Neural cell (in vitro differentiated cells): ENCODE data around the gene HOXC12. TPM values are rescaled to one million over a fixed set of nuclear protein-coding genes. Genes with fewer than 3 reads are reported as not detected.

Experiments
- H2AFZ ChIP-seq: fragments of 200-600, 300-800 bp; sonication (generic), shearing (Covaris generic); 2 replicates; pipeline ENCODE4 v1.6.0; 2014; ENCODE audit warnings: low read depth, mild to moderate bottlenecking, antibody characterized with exemption, low read length, moderate library complexity
- H3F3A ChIP-seq: fragments of 200-600 bp; shearing (Covaris generic); 2 replicates; pipeline ENCODE4 v1.6.1; 2016; ENCODE audit warnings: mild to moderate bottlenecking, moderate library complexity, mixed read lengths, antibody characterized with exemption, low read length; ENCODE audit not compliant: insufficient read depth, poor library complexity, severe bottlenecking
- H3K27ac ChIP-seq: fragments of 200-600, 300-800 bp; sonication (generic), shearing (Covaris generic); 2 replicates; pipeline ENCODE4 v1.5.1; 2014; ENCODE audit warnings: mild to moderate bottlenecking, low read length, moderate library complexity
- H3K27me3 ChIP-seq: fragments of 300-800, 200-600 bp; sonication (generic), shearing (Covaris generic); 2 replicates; pipeline ENCODE4 v1.6.0; 2014; ENCODE audit warnings: mild to moderate bottlenecking, low read depth, low read length, moderate library complexity; ENCODE audit not compliant: insufficient read depth
- H3K36me3 ChIP-seq: fragments of 300-800, 200-600 bp; sonication (generic), shearing (Covaris generic); 2 replicates; pipeline ENCODE4 v1.5.1; 2014; ENCODE audit warnings: mild to moderate bottlenecking, antibody characterized with exemption, low read length, moderate library complexity; ENCODE audit not compliant: insufficient read depth
- H3K4me2 ChIP-seq: fragments of 300-800, 200-600 bp; sonication (generic), shearing (Covaris generic); 2 replicates; pipeline ENCODE4 v1.6.0; 2014; ENCODE audit warnings: mild to moderate bottlenecking, low read length
- H3K4me3 ChIP-seq: fragments of 300-800, 200-600 bp; sonication (generic), shearing (Covaris generic); 2 replicates; pipeline ENCODE4 v1.5.1; 2014; ENCODE audit warnings: mild to moderate bottlenecking, low read length, moderate library complexity
- H3K79me2 ChIP-seq: fragments of 200-600 bp; shearing (Covaris generic); replicated peaks from 2 replicates; pipeline ENCODE4 v1.6.0; 2014; ENCODE audit warnings: mild to moderate bottlenecking, low read length, moderate library complexity; ENCODE audit not compliant: insufficient read depth
- H3K9ac ChIP-seq: fragments of 300-800, 200-600 bp; sonication (generic), shearing (Covaris generic); 2 replicates; pipeline ENCODE4 v1.6.1; 2016; ENCODE audit warnings: mild to moderate bottlenecking, low read length, mixed read lengths
- H3K9me2 ChIP-seq: fragments of 200-600 bp; shearing (Covaris generic); 2 replicates; pipeline ENCODE4 v1.6.1; 2016; ENCODE audit warnings: mild to moderate bottlenecking, low read length, mixed read lengths; ENCODE audit not compliant: insufficient read depth
- H3K9me3 ChIP-seq: fragments of 200-600, 300-800 bp; sonication (generic), shearing (Covaris generic); 2 replicates; pipeline ENCODE4 v1.6.1; 2016; ENCODE audit warnings: mild to moderate bottlenecking, mixed run types, low read length, moderate library complexity, mixed read lengths
- H4K20me1 ChIP-seq: fragments of 200-600 bp; shearing (Covaris generic); 2 replicates; pipeline ENCODE4 v1.6.1; 2016; ENCODE audit warnings: mild to moderate bottlenecking, mixed run types; ENCODE audit not compliant: insufficient read depth
- EP300 ChIP-seq: fragments of 450-650 bp; conservative IDR thresholded peaks from 2 replicates; pipeline ENCODE4 v1.6.1; 2014; ENCODE audit warnings: antibody characterized with exemption, mild to moderate bottlenecking, moderate library complexity; ENCODE audit not compliant: poor library complexity, severe bottlenecking
- EZH2 ChIP-seq: fragments of 200-600, 300-800 bp; shearing (Covaris generic), sonication (generic); IDR thresholded peaks from 2 replicates; pipeline ENCODE4 v1.6.1; 2014; ENCODE audit warnings: antibody characterized with exemption, low read length, borderline replicate concordance, mild to moderate bottlenecking; ENCODE audit not compliant: insufficient read depth, poor library complexity, severe bottlenecking
- MXI1 ChIP-seq: fragments of 450-650 bp; conservative IDR thresholded peaks from 2 replicates; pipeline ENCODE4 v1.6.1; 2014; ENCODE audit warnings: antibody characterized with exemption, mild to moderate bottlenecking; ENCODE audit not compliant: poor library complexity, severe bottlenecking
- POLR2AphosphoS5 ChIP-seq: IDR thresholded peaks from 2 replicates; pipeline ENCODE4 v1.6.1; 2012
- RAD21 ChIP-seq: fragments of 450-650 bp; conservative IDR thresholded peaks from 2 replicates; pipeline ENCODE4 v1.6.1; 2014; ENCODE audit warnings: antibody characterized with exemption, mild to moderate bottlenecking, moderate library complexity
- SMC3 ChIP-seq: fragments of 450-650 bp; conservative IDR thresholded peaks from 2 replicates; pipeline ENCODE4 v1.6.1; 2014; ENCODE audit warnings: antibody characterized with exemption, mild to moderate bottlenecking, moderate library complexity; ENCODE audit not compliant: poor library complexity
- TAF1 ChIP-seq: IDR thresholded peaks from 2 replicates; pipeline ENCODE4 v1.6.1; 2012; ENCODE audit warnings: low read depth
- polyA plus RNA-seq: library from polyadenylated mRNA; depleted of rRNA; stranded (reverse); fragments of >200 nt; gene quantifications from 2 replicates; pipeline ENCODE4 v1.2.3, GENCODE V29; 2014
- TF ChIP-seq, protein P1 (sequence below): IDR thresholded peaks from 2 replicates; pipeline ENCODE4 v1.6.1; 2012; ENCODE audit warnings: borderline replicate concordance
- TF ChIP-seq, protein P2 (sequence below): fragments of 450-650 bp; IDR thresholded peaks from 2 replicates; pipeline ENCODE4 v1.5.1; 2014; ENCODE audit warnings: antibody characterized with exemption, mild to moderate bottlenecking, moderate library complexity; ENCODE audit not compliant: poor library complexity, severe bottlenecking

HOXC12 gene
- polyA plus RNA-seq, 1 donor from 2014 or later = not detected

DNA sequence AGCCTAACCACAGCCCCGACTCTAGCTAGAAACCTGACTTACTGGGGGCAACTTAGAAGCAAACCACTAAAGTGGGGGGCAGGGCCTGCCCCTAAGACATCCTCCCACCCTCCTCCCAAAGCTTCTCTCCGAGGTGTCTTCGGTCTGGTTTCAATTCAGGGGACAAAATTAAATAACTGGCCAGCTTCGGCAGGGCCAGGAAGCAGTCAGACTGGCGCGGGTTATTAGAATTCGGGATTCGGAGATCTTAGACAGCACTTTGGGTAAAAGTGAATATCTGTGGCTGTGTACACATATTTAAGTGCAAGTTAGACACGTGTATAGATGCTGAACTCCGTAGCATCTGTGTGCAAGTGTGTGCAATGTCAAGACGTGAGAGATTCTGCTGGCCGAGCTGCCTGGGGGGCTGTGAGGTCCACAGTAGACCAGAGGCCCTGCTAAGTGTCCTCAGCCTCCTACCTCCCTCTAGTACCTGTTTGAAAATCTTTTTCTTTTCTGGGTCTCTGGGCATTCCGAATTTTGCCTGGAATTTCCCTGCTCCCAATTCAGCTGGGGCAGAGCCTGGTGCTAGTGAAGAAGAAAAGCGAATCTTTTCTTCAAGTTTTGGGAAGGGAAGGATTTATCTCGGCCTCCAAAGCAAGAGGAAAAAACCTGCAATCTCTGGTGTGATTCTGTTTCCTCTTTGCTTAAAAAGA is 26.2 kb downstream of the HOXC12 start:
- Histone ChIP-seq H4K20me1 (no peaks in the 10 kb centered on the region), H2AFZ (no peak overlapping the region), H3K36me3 (no peaks in the 10 kb centered on the region), H3K4me3 (no peak overlapping the region), H3K4me2 (no peak overlapping the region), H3K27me3 (peaks cover 99% of the 10 kb centered on the region), H3K9me3 (no peaks in the 10 kb centered on the region), H3K9me2 (no peaks in the 10 kb centered on the region), H3K27ac (no peak overlapping the region), H3K79me2 (no peaks in the 10 kb centered on the region), H3K9ac (no peak overlapping the region), H3F3A (no peaks in the 10 kb centered on the region)
- TF ChIP-seq TAF1 = no peak
- no peak for TF ChIP-seq RAD21
- no peak for TF ChIP-seq EP300
- TF ChIP-seq POLR2AphosphoS5 = no peak
- no peak for TF ChIP-seq EZH2
- TF ChIP-seq, protein P1, sequence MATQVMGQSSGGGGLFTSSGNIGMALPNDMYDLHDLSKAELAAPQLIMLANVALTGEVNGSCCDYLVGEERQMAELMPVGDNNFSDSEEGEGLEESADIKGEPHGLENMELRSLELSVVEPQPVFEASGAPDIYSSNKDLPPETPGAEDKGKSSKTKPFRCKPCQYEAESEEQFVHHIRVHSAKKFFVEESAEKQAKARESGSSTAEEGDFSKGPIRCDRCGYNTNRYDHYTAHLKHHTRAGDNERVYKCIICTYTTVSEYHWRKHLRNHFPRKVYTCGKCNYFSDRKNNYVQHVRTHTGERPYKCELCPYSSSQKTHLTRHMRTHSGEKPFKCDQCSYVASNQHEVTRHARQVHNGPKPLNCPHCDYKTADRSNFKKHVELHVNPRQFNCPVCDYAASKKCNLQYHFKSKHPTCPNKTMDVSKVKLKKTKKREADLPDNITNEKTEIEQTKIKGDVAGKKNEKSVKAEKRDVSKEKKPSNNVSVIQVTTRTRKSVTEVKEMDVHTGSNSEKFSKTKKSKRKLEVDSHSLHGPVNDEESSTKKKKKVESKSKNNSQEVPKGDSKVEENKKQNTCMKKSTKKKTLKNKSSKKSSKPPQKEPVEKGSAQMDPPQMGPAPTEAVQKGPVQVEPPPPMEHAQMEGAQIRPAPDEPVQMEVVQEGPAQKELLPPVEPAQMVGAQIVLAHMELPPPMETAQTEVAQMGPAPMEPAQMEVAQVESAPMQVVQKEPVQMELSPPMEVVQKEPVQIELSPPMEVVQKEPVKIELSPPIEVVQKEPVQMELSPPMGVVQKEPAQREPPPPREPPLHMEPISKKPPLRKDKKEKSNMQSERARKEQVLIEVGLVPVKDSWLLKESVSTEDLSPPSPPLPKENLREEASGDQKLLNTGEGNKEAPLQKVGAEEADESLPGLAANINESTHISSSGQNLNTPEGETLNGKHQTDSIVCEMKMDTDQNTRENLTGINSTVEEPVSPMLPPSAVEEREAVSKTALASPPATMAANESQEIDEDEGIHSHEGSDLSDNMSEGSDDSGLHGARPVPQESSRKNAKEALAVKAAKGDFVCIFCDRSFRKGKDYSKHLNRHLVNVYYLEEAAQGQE = no peak
- TF ChIP-seq, protein P2, sequence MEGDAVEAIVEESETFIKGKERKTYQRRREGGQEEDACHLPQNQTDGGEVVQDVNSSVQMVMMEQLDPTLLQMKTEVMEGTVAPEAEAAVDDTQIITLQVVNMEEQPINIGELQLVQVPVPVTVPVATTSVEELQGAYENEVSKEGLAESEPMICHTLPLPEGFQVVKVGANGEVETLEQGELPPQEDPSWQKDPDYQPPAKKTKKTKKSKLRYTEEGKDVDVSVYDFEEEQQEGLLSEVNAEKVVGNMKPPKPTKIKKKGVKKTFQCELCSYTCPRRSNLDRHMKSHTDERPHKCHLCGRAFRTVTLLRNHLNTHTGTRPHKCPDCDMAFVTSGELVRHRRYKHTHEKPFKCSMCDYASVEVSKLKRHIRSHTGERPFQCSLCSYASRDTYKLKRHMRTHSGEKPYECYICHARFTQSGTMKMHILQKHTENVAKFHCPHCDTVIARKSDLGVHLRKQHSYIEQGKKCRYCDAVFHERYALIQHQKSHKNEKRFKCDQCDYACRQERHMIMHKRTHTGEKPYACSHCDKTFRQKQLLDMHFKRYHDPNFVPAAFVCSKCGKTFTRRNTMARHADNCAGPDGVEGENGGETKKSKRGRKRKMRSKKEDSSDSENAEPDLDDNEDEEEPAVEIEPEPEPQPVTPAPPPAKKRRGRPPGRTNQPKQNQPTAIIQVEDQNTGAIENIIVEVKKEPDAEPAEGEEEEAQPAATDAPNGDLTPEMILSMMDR = no peak
- no peak for TF ChIP-seq SMC3
- no peak for TF ChIP-seq MXI1

DNA sequence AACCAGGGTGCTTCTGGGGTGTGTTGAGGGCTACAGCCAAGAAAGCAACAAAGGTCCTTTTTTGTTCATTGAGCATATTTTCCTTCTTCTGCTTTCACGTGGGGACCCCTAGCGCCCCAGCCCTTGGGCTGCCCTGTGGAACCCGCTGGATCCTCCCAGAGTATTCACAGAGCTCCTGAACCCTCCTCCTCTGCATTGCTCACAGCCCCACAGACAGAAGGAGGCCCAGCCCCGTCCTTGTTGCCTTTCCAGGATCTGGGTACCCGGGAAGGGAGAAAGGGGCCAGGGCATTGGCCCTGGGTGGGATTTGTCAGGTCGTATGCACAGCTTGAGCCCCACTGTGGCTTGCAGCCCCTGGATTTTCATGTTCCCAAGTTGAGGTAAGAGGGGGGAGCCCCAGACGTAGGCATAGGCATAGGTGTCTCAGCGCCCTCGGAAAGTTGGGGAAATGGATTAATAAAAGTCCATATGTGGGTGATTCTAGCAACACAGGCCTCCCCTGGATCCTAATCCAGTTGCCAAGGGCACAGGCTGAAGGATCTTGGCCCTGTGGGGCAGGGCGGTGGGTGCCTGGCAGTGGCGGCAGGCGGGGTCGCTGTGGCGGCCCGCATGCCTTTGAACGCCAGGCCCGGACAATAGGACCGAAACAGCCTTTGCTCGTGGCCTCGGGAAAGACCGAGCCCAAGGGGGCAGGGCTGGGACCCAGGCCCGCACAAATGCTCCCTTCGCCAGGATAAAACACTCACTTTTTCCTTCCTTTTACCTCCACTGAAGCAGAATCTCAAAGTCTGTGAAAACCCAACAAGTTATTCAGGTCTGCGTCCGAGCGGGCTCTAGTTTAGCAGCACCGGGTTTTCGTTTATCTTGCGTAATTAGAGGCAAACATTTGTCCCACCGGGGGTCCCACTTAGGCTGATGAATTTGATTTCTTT is 27.2 kb downstream of the HOXC12 start:
- H4K20me1 ChIP-seq = no peaks in the 10 kb centered on the region
- H3K27ac ChIP-seq = no peak overlapping the region
- H3K79me2 ChIP-seq = no peaks in the 10 kb centered on the region
- no peaks in the 10 kb centered on the region for H3K36me3 ChIP-seq
- H3K4me3 ChIP-seq = no peak overlapping the region
- H3K9ac ChIP-seq = no peak overlapping the region
- H3K4me2 ChIP-seq = no peak overlapping the region
- H3K27me3 ChIP-seq = peaks cover 99% of the 10 kb centered on the region
- no peaks in the 10 kb centered on the region for H3K9me3 ChIP-seq
- H3F3A ChIP-seq = no peaks in the 10 kb centered on the region
- H2AFZ ChIP-seq = no peak overlapping the region
- H3K9me2 ChIP-seq = no peaks in the 10 kb centered on the region
- TF ChIP-seq, protein P2 = no peak
- TF ChIP-seq RAD21 = no peak
- no peak for TF ChIP-seq POLR2AphosphoS5
- TF ChIP-seq SMC3 = no peak
- TF ChIP-seq EZH2 = no peak
- no peak for TF ChIP-seq TAF1
- TF ChIP-seq MXI1 = no peak
- TF ChIP-seq, protein P1 = no peak
- no peak for TF ChIP-seq EP300
